Activated T-cell treated with anti-CD3 and anti-CD28 coated beads, Interleukin-2, amount 50 U/mL, for 72 hours (primary cell): ENCODE data around the gene SRPX. TPM values are rescaled to one million over a fixed set of nuclear protein-coding genes. Genes with fewer than 3 reads are reported as not detected.

Experiments
- ATAC-seq, 2 donors: fragments of 150-1000 bp; cut with Tn5 transposase; replicated peaks in 1 of 2; 2 replicates each; pipeline ENCODE4 v1.10.0; 2021; ENCODE audit warnings: moderate library complexity in 2 of 2, mild to moderate bottlenecking in 1 of 2
- DNase-seq, 2 donors: peaks; one replicate each; pipeline ENCODE4 v3.0.0; 2021 to 2022; ENCODE audit warnings: mixed read lengths in 1 of 2
- H3K27ac Mint-ChIP-seq: one replicate; pipeline ENCODE4 v1.8.0; 2022; ENCODE audit warnings: mild to moderate bottlenecking, moderate library complexity, mixed read lengths
- H3K27me3 Mint-ChIP-seq: one replicate; pipeline ENCODE4 v1.8.0; 2022; ENCODE audit warnings: low read depth, mixed read lengths
- H3K36me3 Mint-ChIP-seq, 2 donors: one replicate each; pipeline ENCODE4 v1.8.0; 2022; ENCODE audit warnings: mixed read lengths in 2 of 2, mild to moderate bottlenecking in 1 of 2; ENCODE audit not compliant: insufficient read depth in 2 of 2
- H3K4me1 Mint-ChIP-seq: one replicate; pipeline ENCODE4 v1.8.0; 2022; ENCODE audit warnings: low read depth, mixed read lengths
- H3K4me3 Mint-ChIP-seq, 2 donors: one replicate each; pipeline ENCODE4 v1.8.0; 2022; ENCODE audit warnings: mild to moderate bottlenecking in 2 of 2, mixed read lengths in 2 of 2, moderate library complexity in 2 of 2
- H3K9me3 Mint-ChIP-seq, 2 donors: one replicate each; pipeline ENCODE4 v1.8.0; 2022; ENCODE audit warnings: mixed read lengths in 2 of 2
- total RNA-seq, 2 donors: library from RNA; stranded (reverse); gene quantifications; one replicate each; pipeline ENCODE4 v1.2.3, GENCODE V29; 2022

Gene SRPX
- total RNA-seq, 2 donors from 2014 or later, result not detected

DNA sequence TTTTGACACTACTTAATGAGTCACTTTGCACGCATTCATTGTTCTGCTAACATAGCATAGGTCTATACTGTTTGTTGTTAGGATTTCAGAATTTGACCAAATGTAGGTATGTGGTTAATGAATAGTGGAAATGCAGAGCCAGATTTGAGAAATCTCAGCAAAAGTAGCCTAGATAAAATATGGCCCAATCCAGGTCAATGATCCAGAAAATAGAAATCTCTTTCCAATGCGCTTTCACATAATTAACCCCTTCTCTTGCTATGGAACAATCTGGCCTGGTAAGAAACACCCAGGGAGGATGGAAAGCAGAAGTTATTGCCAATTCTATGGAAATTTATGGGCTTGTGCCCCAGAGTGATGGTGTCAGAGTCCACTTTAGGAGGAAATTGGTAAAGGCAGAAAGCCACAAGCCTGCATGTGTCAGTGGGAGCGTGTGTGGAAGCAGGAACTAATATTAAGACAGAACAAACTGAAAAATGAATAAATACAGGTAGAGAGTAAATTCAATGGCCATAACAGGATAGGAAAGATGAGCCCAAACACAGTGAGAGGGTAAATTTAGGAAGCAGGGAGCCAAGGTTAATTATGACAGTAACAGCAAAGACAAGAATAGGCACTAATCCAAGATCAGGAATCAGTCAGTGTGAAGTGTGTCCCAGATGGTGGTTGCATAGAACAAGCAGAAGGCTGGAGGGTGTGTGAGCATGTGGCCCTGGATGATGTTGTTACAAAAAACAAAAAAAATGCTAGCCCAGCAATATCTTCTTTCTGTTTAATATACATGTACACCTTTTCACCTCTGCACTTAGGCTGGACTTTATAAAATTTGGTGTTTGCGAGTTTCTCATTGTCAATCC, 111.4 kb downstream of the SRPX start:
- Mint-ChIP-seq H3K9me3 (peaks cover 0 to 1% of the 10 kb centered on the region in 2 donors), H3K27ac (no peak overlapping the region), H3K4me1 (no peaks in the 10 kb centered on the region), H3K36me3 (no peaks in the 10 kb centered on the region), H3K27me3 (peaks cover 26% of the 10 kb centered on the region), H3K4me3 (no peak overlapping the region)
- DNase-seq, result no peak
- no peak for ATAC-seq

DNA sequence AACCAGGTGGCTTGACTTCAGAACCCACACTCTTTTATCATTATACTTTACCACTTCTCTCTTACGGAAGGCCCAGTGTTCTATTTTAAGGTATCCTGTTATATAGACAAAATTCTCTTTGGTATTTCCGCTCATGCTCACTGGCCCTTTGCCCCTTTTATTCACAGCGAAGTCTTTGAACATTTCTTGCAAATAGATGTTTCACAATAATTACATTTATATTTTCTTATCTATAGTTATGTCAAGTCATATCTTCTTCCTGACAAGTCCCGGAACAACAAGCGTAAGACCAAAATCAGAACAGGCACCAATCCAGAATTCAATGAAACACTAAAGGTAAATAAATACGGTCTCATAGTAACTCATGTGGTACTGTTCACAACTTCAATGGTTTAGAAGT, 112.3 kb downstream of the SRPX start:
- Mint-ChIP-seq H3K9me3 (no peaks in the 10 kb centered on the region), H3K27ac (no peak overlapping the region), H3K4me3 (no peak overlapping the region), H3K27me3 (peaks cover 19% of the 10 kb centered on the region), H3K4me1 (no peaks in the 10 kb centered on the region), H3K36me3 (no peaks in the 10 kb centered on the region)
- ATAC-seq (no peak), DNase-seq (no peak)

DNA sequence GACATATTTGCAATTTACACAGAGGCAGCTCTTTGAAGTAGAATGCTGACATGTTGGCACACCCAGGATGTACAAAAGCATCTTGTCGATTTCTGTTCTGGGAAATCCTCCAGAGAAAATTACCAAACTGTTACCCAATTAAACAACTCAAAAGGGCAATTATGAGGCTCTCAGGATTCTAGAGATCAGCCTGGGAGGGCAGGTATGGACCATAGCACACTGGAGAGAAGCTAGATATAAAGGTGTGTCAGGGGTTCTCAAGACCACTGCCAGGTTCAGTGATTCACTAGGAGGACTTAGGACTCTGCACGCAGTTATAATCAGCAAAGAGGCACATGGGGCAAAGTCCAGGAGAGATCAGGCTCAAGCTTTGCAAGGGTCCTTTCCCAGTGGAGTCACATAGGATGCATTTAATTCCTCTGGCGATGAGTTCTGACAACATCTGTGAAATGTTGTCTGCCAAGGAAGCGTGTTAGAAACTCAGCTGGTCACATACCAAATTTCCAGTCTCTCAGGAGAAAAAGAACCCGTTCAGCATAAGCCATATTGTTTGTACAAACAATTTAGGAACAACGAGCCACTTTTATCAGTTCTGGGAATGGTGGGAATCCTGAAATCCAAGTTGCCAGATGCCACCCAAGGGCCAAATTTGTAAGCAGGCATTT, 113.5 kb downstream of the SRPX start:
- Mint-ChIP-seq H3K36me3 (no peaks in the 10 kb centered on the region), H3K4me3 (no peak overlapping the region), H3K27ac (no peak overlapping the region), H3K27me3 (peaks cover 19% of the 10 kb centered on the region), H3K4me1 (no peaks in the 10 kb centered on the region), H3K9me3 (no peaks in the 10 kb centered on the region)
- DNase-seq (no peak), ATAC-seq (no peak)

DNA sequence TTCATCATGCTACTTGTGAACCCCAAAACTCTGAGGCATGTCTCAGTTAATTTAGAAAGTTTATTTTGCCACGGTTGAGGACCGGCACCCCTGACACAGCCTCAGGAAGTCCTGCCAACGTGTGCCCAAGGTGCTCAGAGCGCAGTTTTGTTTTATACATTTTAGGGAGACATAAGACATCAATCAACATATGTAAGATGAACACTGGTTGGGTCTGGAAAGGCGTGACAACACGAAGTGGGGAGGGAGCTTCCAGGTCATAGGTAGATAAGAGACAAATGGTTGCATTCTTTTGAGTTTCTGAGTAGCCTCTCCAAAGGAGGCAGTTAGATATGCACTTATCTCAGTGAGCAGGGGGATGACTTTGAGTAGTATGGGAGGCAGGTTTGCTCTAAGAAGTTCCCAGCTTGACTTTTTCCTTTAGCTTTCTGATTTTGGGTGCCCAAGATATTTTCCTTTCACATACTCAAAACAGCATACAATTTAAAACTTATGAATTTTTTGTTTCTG, 115.4 kb downstream of the SRPX start:
- DNase-seq, result no peak
- no peak for ATAC-seq

DNA sequence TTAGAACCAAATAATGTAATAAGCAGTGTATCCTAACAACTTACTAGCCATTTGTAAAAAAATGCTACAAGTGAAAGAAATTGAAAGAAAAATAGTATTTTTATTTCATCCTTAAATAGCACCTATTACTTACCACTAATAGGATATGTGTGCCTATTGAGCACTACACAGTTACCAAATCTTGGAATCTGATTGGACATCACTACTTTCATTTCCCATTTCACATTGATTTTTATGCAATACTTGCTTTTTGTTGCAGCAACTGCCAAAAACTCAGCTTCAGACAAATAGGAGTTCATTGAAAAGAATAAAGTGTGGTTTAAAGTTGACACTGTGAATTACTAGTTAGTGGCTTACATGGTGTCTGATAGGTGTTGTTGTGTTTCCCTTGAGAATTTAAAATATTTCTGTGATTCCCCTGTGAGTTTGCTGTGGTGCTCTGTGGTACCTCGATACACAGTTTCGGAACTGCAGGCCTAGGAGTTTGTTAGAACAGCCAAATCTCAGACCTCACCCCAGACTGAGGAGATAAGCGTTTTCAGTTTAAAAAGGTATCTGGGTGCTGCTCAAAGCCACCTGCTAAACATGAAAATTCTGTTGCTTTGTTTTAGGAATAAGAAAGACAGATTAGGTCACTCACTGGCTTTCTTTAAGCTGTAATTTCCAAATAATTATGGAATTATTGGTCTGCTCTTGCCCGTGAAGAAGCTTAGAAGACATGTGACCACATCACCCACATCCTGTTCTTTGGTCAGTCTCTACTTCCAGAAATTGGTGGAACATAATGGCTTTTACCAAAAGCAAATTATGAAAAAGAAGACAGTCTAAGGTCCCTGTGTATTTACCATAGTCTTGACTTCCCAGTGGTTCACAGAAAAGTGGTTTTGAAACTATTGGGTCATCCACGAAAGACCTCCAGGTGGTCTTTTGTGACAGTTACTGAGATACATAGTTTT, 116.5 kb downstream of the SRPX start:
- Mint-ChIP-seq H3K27me3 (peaks cover 30% of the 10 kb centered on the region), H3K4me3 (no peak overlapping the region), H3K9me3 (no peaks in the 10 kb centered on the region), H3K27ac (no peak overlapping the region), H3K36me3 (no peaks in the 10 kb centered on the region), H3K4me1 (no peaks in the 10 kb centered on the region)
- ATAC-seq, result no peak
- no peak for DNase-seq

More for the DNA sequence above, 115.4 kb downstream of the SRPX start:
- Mint-ChIP-seq H3K9me3 (no peaks in the 10 kb centered on the region), H3K27ac (no peak overlapping the region), H3K27me3 (peaks cover 30% of the 10 kb centered on the region), H3K4me3 (no peak overlapping the region), H3K36me3 (no peaks in the 10 kb centered on the region), H3K4me1 (no peaks in the 10 kb centered on the region)

DNA sequence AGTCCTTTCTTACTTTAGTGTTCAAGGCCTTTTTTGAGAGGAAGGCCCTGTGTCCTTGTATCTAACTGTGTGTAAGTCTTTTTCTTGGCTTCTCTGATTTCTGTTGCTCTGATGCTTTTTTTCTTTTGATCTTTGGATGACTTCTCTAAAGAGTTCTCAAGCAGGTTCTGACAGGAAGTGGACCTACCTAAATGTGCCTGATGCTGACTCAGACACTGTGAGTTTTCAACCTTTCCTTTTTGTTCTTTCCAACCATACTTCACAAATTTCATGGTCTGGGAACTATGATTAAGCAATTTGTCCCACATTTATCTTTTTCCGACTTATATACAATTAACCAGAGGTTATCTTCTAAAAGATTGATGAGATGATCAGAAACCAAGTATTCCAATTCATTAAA, 117.8 kb downstream of the SRPX start:
- H3K4me1 Mint-ChIP-seq, result no peaks in the 10 kb centered on the region
- H3K27ac Mint-ChIP-seq, result peak overlapping the region; percentile 27
- peaks cover 30% of the 10 kb centered on the region for H3K27me3 Mint-ChIP-seq
- no peaks in the 10 kb centered on the region for H3K9me3 Mint-ChIP-seq
- DNase-seq (no peak), ATAC-seq (no peak)
- H3K4me3 Mint-ChIP-seq, result no peak overlapping the region
- no peaks in the 10 kb centered on the region for H3K36me3 Mint-ChIP-seq

DNA sequence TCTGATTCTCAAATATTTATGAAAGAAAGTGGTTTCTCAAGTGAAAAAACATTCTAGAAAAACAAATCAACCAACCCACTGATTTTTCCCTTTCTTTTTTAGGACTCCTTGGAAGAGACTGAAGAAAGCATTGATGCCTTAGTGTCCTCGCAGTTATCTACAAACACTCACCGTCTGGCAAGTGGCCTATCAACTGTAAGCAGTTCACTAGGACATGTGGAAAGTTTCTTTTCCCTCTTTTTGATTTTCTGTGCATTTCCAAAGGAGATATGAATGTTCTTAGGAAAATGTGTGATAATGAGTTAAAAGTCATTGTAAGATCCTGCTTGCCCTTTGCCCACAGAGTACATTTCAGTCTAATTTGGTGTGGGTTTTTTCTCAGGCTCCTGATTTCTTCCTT, 118.4 kb downstream of the SRPX start:
- Mint-ChIP-seq H3K27me3 (peaks cover 30% of the 10 kb centered on the region), H3K27ac (no peak overlapping the region), H3K36me3 (no peaks in the 10 kb centered on the region), H3K4me1 (no peaks in the 10 kb centered on the region), H3K4me3 (no peak overlapping the region), H3K9me3 (no peaks in the 10 kb centered on the region)
- ATAC-seq (no peak), DNase-seq (no peak)

DNA sequence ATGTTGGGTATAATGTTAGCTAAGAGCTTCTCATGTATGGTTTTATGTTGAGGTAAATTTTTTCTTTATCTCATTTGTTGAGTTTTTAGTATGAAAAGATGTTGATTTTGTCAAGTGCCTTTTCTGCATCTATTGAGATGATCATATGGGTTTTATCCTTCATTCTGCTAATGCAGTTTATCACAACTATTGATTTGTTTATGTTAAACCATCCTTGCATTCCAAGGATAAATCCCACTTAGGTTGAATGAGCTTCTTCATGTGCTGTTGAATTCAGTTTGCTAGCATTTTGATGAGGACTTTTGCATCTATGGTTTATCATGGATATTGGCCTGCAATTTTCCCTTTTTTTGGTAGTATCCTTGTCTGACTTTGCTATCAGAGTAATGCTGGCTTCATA, 121.0 kb downstream of the SRPX start:
- ATAC-seq, result no peak
- no peak for DNase-seq
- Mint-ChIP-seq H3K36me3 (no peaks in the 10 kb centered on the region), H3K4me3 (no peak overlapping the region), H3K27me3 (peaks cover 18% of the 10 kb centered on the region), H3K4me1 (no peaks in the 10 kb centered on the region), H3K27ac (no peak overlapping the region), H3K9me3 (no peaks in the 10 kb centered on the region)

Other genes with a start within 250 kb of the SRPX start
- gene SYTL5, start 214.3 kb downstream of the SRPX start, total RNA-seq, result not detected
- gene RPGR, start 106.6 kb upstream of the SRPX start, total RNA-seq, result 1 to 10 TPM; 8.6 to 8.7 TPM
- gene OTC, start 131.7 kb upstream of the SRPX start, total RNA-seq, result not detected